Activated CD4-positive, alpha-beta T cell treated with anti-CD3 and anti-CD28 coated beads, Interleukin-2, amount 50 U/mL, for 16 hours (primary cell): ENCODE measurements around the gene DIP2C.

Source experiments
- DNase-seq: peaks from one replicate; pipeline ENCODE4 v3.0.0-alpha.2; 2020

The DIP2C gene

DNA sequence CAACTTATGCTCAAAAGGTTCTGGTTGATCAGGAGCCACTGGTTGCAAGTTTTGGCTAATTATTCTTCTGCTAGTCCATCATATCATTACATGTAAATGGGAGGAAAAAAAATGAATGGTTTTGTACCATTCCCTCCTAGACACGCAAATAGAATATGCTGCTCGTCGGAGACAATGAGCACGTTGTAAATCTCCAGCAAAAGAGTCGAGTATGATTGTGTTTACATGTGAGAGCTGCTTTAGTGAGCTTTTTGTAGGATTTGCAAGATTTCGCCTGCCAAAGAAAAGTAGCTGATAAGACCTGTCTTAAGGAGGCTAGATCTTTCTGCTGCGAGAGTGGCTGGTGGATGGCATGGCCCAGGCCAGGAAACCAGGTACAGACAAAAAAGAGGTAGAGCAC lies 445.2 kb downstream of the DIP2C start:
- no peak for DNase-seq

DNA sequence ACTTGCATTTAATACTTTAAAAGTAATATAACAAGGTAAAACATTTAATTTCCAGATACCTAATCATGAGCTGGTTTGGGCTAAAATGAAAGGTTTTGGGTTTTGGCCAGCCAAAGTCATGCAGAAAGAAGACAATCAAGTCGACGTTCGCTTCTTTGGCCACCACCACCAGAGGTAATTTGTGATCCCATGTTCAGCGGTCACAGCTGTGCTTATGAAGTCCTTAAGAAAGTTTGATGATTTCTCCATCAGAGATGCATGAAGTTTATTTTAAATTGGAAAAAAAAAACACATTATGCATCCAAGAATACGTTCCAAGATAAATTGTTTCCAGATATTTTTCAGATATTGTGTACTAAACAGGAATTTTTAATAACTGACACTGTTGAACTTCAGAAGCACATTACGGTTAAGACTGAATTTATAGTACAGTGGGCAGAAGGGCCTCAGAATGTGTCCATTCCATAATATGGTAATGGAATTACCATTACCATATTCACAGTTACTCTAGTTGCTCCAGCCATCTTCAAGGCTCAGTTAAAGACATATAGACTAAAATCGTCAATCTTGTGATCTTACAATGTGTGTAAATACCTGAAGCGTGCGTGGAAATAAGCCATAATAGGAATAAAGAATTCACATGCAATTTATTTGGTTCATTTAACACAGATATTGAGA lies 447.4 kb downstream of the DIP2C start:
- DNase-seq: no peak

DNA sequence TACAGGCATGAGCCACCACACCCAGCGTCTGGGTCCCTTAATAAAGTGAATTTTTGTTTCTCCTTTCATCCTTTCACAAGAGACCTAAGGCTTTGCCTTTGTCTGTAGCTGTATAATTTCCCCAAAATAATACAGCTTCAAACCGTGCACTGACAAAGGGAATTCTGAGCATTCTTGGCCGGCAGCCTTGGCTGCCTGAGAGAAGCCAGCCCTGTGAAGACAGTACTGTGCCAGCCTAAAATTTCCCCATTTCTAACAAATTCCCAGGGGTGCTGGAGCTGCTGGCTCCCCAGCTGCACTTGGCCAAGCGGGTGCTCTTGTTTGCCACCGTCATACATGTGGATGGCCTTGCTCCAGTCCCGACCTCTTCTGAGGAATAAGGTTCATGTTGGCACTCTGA lies 448.0 kb downstream of the DIP2C start:
- no peak for DNase-seq

DNA sequence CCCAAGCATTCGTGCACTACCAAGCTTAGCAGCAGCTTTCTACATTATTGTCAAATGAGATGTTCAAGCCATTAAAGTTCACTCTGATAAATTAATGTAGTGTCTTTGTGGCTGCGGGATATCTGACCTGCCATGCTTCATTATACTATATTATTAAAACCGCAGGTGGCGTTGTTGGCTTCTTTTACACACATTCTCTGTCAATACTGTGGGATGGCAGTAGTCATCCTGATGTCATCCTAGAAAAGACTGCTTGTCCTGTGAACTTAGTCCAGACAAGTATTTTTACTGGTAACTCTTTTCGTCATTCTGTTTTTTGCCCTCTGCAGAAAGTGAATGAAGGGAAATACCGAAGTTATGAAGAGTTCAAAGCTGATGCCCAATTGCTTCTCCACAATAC lies 450.4 kb downstream of the DIP2C start:
- no peak for DNase-seq

DNA sequence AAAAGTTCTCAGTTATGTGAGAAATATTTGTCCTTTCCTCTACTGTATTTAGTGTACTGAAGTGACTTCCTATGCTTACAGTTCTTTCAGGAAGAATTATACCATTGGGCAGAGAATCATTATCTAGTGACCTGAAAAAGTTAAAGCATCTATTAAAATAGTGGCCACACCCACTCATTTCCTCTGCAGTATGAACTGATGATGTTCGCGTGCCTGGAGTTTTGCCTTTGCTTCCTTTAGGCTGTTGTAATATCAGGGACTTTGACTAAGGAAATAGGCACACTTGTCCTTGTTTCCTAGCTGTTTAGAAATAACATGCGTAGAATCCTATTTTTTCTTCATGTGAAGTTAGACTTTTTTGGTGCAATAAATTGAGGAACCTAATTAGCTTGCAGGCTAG lies 453.6 kb downstream of the DIP2C start:
- no peak for DNase-seq

DNA sequence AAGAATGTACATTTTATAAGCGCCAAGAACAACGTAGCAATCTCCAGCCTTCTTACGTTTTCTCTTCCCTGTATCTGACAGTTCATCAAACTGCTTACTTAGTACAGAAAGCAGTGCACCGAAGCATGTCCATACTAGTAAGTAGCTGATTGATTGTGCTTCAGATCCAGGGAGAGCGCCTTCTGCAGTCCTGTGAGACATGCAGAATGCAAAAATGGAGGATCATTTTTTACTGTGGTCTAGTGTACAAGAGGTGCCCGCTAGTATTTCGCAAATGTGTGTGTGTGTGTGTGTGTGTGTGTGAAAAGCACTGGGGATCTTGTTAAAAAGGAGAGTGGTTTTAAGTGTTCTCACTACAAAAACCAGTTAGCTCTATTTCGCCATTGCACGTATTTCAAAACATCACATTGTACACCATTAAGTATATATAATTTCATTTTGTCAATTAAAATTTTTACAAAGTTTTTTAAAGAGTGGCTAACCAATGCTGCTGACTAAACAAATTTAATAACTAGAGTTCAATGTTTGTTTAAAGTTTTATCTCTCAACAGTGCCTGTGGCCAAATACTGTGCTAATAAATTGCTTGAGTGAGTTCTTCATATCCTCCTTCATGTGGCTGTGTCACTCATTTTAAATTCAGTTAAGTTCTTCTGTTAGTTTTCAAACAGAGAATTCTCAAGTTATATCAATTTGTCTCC lies 454.6 kb downstream of the DIP2C start:
- DNase-seq: no peak

DNA sequence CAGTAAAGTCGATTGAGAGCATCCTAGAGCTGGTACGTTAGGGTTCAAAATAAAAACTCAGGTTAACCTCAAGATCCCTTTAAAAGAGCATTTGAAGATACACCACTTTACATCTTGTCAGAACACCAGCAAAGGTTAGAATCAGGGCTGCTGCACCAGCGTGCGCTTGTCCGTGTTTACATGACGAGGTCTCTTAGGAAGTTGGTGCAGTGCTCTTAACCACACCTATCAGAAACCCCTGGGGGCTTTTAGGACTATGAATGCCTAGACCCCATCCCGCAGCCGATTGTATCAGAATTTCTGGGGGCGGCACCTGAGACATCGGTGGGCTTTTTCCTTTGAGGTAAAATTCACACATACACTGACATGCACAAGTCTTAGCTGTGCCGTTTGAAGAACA lies 456.6 kb downstream of the DIP2C start:
- DNase-seq: no peak

DNA sequence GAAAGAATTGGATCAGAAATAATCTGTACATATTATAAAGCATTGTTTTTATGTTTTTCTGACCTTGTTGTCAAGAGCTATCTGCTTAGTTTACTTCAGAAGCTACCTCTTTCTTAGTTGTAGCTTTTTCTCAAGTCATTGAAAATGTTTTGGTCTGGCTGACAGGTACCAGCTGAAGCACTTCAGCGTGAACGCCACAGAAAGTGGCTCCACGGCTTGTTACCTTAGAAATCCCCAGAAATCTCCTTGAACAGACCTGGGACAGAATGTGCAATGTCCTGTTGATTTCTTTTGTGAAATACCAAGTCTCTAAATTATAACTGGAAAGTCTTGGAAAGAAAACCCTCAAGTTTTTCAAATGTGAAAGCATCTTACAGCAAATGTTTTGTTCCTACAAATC lies 457.4 kb downstream of the DIP2C start:
- no peak for DNase-seq

DNA sequence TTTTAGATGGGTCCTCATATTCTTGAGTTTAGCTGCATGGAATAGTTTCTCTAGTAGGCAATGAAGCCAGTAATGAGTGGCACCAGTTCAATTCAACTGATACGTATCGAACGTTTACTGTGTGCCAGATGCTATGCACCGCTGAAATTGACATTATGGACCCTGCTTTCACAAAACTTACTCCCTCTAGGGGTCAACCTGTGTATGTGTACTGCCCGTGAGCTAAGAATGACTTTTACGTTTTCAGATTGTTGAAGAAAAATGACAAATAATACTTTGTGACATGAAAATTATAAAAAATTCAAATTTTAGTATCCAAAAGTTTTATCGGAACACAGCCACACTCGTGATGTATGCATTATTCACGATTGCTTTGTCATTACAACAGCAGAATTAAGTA lies 458.7 kb downstream of the DIP2C start:
- peak; percentile 9 for DNase-seq

DNA sequence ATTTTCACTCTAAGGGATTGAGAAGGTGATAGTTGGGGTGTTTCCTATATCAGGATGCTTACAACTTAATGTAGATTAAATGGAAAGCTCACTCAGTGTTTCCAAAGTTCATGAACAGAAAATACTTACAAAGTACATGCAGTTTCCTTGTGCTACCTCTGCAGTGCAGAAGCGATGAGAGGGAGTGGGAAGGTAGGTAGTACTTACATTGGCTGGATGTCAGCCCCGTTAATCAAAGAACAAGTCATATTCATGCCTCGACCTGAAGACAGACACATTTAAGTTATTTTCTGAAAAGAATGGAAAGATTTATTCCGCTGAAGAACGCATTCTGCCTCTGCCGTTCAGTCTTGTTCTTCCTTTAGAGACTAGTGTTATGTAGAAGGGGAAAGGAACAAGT lies 461.1 kb downstream of the DIP2C start:
- no peak for DNase-seq

DNA sequence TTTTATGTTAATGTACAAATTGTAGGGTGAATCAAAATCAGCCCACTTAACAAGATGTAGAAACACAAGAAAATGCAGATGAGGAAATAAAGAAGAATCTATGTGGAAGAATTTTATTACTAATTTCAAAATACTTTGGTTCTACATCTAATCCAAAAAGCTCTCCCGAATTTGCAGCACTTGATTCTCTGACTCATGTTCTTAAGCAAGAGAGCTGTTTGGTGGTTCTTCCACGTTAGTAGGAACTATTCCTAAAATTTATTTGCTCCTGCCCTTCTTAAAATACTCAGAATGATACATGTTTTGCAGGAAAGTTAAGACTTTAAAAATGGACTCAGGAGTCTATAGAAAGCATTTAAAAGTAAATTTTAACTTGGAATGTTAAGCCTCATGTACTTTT lies 462.5 kb downstream of the DIP2C start:
- DNase-seq: no peak

DNA sequence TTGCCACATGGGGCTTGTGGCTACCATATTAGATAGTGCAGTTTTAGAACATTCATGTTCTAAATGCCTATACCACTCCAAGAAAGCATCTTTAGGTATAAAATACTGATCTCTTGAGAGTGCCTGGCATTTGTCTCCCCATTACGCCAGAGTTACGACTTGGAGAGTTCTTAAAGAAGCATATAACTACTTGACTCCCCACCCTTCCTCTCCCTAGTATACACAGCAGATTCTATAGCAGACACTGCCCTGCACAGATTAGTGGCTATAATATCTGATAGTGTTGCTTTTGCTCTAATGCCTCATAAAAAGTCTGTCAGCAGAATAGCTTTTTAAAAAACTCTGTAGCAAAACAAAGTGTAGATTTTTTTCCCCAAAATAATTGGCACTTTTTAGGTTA lies 463.4 kb downstream of the DIP2C start:
- no peak for DNase-seq

DNA sequence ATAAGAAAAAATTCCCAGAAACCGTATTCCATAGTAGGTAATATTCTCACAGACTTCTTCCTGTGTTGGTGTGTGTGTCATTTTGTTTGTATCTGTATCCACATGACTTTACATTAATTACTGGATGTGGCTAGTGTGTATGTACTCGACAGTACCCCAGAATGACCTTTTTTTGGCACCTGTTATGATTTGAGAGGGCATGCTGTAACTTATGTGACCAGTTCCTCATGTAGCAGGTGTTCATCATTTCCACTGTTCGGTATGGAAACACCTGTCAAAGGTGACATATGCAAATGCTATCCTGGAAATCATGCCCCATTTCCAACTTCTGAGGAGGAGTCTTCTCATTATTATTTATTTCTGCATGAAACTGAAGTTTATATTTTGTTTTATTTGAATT lies 464.9 kb downstream of the DIP2C start:
- no peak for DNase-seq
